HG03066 (cell line): ENCODE data around the gene PTPN14.

Experiments
- ATAC-seq: cut with Tn5 transposase; IDR thresholded peaks from one replicate; pipeline ENCODE4 v1.9.1; 2021; ENCODE audit warnings: low read depth; ENCODE audit not compliant: unreplicated experiment

Gene PTPN14

DNA sequence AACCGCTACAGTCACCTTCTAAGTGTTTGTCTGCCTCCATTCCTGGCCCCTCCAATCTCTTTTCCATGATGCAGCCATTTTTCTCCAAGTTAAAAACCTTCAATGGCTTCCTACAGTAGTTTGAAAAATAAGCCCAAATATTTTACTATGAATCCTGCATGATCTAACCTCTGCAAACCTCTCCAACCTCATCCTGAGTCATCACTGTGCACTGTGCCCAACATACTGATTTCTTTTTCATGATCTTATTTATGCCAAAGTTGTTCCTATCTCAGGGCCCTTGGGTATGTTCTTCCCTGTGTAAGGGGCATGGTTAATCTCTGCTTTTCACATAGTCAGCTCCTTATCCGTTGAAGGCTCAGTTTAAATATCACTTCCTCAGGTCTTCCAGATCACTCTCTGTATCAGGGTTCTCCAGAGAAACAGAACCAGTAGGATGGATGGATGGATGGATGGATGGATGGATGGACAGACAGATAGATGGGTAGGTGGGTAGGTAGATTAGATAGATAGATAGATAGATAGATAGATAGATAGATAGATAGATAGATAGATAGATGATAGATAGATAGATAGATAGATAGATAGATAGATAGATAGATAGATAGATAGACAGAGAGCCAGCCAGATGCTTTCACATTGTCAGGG lies 18.1 kb upstream of the PTPN14 start:
- no peak for ATAC-seq

DNA sequence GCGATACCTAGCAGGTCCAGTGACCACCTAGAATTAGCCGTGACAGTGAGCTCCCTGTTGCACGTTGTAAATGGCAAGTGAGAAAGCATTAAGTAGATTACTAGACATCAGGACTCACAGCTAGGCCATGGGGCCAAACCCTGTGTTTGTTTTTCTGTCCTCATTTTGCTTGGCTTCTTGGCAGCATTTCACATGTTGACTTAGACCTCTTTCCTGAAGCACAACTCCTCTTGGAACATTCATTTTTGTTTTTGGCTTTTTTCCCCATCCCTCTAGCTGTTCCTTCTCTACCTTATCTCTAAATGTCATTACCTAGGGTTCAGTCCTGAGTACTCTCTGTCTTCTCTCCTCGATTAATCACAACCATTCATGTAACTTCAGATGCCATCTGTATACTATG lies 16.9 kb upstream of the PTPN14 start:
- ATAC-seq = no peak

DNA sequence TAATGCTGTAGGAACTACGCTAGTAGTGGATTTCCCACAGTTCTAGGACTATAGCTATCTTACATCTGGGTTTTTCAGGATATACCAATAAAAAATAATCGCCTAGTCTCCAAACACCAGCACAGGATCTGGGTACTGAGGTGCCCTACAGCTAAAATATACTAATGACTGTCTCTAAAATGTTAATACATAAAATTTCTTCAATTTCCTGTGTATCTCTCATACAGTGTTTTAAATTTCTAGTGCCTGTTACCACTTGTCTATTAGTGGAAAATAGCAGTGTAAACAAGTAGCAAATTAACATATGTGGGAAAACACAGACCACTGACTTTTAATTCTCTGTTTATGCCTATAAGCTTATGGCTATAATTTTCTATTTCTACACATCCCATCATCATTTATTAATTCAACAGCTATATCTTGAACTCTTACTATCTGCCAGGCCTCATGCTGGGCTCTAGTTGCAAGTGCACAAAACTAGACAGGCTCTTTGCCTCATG lies 16.1 kb upstream of the PTPN14 start:
- ATAC-seq = no peak

DNA sequence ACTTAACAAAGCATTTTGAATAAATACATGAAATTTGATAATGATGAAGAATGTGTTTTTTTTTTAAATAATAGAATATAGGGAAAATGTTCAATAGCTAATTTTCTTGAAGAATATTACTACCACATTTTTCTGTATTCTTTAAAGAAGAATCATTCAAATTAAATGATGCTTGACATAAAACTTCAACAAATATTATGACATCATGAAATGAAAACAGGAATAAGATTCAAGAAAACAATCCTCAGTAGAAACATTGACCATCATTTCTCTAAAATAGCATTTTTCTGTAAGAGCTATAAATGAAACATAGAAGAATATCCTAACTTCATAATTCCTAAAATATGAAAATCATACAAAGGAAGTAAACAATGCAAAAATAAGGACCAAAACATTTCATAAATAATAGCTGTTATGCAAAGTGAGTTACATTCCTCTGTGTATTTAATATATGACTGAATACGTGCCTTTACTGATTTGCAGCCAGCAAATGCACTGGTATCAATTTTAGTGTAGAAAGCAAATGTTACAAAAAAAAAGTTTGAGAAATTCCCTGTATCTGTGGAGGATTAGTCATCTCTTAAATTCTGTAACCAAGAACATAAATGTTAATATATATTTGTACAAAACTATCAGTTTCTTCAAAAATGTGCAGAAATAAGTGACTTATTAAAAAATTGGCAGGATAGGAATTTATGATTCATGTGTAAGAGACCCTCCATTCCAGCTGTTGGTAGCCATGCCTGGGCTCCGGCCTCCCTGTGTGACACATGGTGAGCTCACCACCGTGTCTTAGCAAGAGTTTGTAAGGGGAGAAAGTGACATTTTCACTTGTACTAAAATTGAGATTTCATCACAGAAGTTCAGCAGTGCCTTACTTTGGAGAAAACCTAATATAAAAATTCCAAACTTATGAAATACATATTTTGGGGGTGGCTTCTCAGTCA lies 15.0 kb upstream of the PTPN14 start:
- ATAC-seq = no peak

DNA sequence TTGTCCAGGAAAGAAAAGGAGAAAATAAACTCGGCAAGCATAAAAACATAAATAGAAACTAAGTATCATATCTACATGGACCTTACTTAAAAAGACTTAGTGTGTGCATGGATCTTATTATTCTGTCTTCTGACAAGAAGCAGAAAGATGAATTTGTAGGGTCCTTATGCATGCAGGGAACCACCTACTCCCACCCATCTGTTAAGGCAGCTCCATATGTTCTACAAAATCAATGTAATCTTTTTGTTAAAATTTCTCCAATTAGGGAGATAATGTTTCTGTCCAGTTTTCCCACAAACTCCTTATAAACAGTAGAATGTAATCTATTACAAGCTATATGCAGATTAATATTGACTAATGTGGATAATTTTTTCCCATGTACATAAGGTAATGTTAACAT lies 13.9 kb upstream of the PTPN14 start:
- ATAC-seq = no peak

DNA sequence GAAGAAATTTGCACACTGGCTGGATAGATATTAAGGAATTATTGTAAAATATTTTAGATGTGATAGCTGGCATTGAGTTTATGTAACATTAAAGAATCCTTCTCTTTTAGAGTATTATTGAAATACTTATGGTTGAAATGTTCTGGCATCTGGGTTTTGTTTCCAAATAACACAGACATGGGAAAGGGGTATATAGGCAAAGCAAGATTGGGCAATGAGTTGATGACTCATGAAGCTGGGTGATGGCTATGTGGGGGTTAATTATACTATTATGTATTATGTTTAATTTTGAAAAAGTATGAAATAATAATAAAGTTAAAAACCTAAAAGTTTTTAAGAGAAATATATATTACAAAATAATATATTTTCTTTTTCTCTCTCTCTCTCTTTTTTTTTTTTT lies 12.5 kb upstream of the PTPN14 start:
- no peak for ATAC-seq

DNA sequence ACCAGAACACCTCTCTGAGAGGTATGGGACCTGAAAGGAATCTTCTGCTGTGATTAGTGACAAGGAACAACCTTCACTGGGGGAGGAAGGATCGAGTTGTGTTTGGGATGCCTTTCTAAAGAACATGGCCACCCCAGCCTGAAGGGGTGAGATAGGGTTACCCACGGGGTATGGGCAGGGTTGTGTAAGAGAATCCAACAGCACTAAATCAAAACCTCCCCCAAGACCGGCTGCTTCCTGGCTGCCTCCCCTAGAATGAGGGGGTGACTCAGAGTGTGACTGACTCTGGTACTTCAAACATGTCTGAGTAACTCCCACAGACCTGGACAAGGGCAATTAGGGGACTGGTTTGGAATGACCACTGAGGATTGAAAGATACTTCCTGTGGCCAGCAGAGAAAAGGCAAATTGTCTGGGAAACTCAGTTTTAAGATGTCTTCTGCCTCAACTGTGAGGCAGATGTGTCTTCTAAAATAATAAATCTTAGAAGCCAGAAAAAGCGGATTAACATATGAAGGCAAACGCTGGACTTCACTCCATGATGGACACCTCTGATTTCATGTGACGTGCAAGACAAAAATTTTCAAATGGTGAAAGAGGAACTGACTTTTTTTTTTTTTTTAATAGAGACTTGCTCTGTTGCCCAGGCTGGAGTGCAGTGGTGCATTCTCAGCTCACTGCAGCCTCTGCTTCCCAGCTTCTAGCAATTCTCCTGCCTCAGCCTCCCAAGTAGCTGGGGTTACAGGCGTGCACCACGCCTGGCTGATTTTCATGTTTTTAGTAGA lies 6.7 kb upstream of the PTPN14 start:
- ATAC-seq = no peak

DNA sequence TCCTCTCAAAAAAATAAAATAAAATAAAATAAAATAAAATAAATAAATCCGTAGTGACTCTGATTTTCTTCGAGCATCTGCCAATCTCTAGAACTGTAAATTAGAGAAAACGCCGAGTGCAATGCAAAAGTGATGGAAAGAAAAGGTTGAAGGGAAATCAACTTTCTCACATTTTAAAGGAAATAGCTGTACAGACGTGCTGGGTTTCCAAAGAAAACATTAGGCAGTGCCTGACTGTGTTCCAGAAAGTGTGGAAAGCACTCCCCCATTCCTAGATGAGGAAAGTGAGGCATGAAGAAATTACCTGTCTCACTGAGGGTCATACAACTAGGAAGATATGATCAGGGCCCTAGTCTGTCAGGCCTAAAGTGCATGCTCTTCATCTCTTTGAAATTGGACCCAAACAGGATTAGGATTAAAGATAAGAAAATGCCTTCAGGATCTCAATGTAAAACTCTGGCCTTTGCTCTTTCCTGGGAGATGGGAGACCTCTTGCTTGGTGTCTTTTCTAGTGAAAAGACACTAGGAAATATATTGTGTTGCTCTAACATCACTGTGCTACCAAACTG lies 1.8 kb upstream of the PTPN14 start:
- ATAC-seq = no peak

DNA sequence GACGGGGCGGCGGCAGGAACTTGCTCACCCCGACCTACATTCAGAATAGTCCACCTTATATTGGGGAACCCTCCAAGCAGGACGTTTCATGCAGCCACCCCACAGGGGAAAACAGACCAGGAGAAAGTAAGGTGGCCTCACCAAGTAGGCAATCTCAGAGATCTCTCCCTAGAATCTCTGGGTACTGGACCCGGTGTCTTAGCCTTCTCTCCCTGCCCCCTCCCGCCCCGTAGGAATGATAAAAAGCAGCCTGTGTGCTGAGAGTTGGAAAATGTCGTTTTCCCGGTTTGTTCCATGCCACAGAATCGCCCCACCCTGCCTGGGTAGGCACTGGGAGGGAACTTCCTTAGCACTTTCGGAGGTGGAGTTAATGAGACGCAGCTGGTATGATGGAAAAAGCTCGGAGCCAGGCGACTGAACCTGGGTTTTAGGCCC lies 789 bp upstream of the PTPN14 start:
- ATAC-seq = no peak

DNA sequence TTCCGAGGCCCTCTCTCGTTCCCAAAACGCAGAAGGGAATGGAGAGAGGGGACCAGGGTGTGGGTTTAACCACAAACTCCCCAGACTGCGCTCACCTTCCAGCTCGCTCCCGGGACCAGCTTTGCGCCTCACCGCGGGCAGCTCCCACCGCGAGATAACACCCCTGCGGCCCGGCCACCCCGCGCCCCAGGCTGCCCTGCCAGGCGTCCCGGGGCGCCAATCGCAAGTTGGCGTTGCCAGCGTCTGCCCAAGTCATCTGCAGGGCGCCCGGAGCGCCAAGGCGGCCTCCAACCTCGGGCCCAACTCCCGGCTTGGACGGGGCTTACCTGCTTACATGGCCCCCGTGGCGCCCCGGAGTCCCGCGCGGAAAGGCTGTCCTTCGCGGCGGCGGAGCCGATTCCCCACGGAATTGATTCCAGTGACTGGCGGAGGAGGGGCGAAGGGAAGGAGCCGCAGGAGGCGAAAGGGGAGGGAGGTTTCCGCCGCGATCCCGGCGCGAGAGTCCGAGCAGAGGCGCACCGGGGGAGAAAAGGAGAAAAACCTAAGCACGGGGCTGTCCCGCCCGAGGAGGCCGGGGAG lies 456 bp downstream of the PTPN14 start:
- no peak for ATAC-seq

DNA sequence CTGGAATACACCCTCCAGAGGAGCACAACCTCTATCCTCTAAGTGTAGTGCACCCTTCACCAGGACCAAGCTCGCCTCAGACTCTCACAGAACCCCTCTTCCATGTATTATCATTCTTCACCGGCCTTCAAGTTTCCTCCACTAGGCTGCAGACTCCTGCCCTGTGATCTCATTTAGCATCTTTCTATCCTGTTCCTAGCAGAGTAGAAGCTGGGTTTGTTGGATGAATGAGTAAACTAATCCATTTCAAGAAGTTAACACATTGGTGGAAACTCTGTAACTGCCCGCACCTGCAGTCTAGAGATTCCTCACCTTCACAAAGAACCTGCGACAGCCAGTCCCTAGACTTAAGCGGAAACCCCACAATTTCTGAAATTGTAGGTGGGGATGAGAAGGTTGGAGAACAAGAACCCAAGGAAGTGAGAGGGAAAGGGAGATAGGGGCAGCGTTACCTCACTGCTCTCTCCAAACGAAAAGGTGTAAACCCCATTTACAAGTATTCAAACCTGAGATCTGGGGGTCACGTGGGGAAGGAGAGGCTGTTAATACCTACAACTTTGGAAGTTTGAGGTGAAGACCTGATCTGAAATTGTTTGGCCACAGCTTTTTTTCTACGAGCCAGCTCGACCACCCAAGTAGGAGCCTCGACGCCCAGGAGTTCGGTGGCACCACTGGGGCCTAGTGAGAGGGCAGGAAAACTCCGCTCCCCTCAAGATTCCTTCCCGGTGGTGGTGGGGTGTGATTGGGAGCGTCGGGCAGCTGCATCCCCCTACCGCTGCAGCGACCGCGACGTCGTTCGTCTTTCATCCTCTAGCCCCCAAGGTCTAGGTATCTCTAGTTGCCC lies 1.2 kb downstream of the PTPN14 start:
- no peak for ATAC-seq

DNA sequence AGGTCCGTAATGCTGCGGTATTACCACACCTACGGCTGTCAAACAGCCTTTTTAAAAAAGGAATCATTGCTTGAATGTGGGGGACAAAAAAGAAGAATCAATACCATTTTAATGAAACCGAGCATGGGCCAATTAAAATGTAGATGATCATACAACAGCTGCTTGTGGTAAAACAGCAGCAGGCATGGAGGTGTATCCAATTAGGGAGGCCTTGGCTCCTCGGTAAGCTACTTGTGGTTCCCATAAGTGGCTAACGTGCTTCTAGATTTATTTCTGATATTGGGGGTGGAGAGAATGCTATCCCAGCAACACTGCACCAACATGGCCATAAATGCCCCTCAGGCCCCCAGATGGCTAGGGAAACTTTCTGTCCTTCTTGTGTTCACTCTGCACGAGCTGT lies 1.8 kb downstream of the PTPN14 start:
- ATAC-seq = no peak

DNA sequence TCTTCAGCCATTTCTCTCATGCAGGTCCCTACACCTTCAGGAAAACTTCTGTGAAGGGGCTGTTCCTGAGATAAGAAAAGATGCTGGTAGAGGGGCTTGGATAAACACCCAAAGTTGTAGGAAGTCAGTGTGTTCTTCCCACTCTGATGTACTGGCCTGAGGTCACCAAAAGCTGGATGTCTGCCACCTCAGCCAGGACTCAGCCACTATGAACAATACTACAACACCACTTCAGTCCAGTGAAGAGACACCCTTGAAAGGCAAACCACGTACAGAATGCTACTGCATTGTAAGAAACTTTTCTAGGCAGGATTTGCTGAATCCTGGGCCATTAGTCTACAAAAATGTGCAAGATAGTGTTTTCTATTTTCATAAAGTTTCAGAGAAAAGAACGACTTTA lies 2.4 kb downstream of the PTPN14 start:
- no peak for ATAC-seq

DNA sequence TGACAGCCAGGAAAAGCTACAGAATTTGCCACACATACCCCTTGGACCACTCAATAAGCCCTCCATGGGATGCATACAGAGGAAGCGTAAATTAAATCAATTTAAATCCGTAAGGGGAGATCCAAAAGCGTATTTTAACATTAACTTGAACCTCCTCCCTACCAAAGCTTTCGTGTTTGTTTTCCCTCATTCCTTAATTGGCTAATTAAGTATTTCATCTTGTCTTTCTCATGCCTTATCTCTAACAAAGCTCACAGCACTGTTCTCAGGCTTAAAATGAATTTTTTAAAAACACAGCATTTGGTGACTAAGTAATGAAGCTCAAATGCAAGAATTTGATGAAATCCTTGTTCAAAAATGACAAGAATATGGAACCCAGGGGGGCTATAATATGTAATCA lies 3.1 kb downstream of the PTPN14 start:
- ATAC-seq = no peak

DNA sequence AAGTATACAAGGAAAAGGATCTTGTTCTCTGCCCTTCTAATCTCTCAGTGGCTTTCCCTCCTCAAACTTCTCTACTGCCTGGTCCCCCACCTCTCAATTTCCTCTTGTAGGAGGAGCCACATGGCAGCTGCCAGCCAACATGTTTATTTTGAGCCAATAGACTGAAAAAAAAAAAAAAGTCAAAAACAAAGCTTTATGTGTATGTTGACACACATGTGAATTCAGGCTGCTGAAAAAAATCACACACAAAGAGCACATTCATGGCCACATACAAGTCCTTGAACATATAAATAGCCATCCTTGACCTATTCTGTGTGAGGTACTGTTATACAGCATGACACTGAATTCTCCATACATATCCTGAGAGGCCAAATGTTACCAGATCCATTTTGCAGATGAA lies 3.7 kb downstream of the PTPN14 start:
- ATAC-seq = no peak

DNA sequence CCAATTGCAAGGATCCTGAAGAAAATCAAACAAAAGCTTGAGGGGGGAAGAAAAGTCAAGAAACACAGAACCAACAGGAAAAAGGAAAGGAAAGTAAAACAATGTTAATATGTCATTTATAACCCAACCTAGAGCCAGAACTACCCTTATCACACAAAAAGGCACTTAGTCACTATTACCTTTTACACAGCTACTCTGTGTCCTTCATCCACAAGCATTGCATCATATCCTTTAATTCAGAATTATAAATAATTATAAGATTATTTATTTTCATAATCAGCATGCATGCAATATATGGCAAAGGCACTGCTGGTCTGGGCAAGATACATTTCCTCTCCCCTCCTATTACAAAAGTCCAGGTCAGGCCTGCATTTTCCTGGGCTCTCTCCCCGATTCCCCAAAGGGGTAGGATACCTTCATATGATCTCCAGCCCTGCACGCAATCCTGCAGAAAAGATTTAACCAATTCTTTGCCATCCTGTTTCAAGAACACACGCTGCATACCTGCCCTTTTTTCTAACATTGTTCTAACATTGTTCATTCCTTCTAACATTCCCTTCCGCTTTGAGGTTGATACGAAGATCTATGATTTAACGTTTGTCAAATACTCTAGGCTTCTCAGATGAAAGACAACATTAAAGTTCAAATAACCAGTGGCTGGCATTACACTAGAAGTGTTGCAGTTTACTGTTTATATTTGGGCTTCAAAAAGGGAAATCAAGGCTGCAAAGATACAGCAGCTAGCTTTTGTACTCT lies 4.3 kb downstream of the PTPN14 start:
- no peak for ATAC-seq

DNA sequence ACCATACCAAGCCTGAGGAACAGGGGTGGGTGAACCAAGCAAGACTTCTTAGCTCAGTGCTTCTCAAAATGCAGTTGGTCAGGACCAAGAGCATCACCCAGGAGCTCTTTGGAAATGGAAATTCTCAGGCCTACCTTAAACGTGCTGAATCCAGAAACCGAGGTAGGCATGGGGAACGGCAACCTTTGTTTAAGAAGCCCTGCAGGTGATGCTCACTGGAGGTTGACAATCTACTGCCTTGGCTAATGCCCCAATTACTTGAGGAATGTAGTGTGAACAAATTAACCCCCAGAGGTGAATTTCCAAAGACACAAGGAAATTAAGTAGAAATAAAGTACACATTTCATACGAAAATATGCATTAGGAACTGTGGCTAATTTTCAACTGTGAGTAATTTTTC lies 5.3 kb downstream of the PTPN14 start:
- ATAC-seq = no peak

DNA sequence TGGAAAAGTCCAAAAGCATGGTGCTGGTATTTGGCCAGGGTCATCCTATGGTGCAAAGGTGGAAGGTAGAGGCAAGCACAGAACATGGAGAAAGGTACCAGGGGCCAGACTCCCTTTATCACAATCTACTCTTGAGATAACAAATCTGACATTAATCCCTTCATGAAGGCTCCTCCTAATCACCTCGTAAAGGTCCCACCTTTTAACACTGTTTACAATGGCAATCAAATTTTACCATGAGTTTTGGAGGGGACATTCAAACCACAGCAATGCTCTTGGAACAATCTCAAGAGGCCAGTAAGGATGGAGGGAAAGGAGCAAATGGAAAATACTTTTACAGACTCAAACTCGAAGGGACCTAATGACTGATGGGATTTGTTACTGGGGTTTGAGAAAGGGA lies 6.1 kb downstream of the PTPN14 start:
- no peak for ATAC-seq

DNA sequence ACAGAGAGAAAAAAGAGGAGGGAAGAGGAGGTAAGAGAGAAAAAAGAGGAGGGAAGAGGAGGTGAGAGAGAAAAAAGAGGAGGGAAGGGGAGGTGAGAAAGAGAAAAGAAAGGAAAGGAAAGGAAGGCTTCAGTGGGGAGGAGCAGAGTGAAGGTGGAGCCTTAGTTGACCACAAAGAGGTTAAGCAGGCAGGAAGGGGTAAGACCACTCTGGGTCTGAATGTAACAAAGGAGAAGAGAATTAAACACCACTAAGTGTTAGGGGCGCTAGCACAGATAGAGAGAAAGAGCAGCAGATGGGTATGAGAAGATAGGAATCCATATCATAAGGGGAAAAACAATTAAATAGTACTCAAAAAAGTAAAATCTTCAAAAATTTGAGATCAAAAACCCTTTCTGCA lies 6.6 kb downstream of the PTPN14 start:
- no peak for ATAC-seq
